OCI-M2 (cell line): ENCODE results near the gene VPS35L.

Experiments
- DNase-seq: peaks from one replicate; lab custom pipeline; 2025; ENCODE audit not compliant: unreplicated experiment; lab: John Stamatoyannopoulos, UW

The VPS35L gene

GRCh38 chr16:19691161-19691711 is 135.7 kb downstream of the VPS35L start:
- DNase-seq = no peak

GRCh38 chr16:19694989-19695388 is 139.5 kb downstream of the VPS35L start:
- DNase-seq = no peak

GRCh38 chr16:19696328-19696727 is 140.8 kb downstream of the VPS35L start:
- DNase-seq = no peak

GRCh38 chr16:19696961-19697360 is 141.5 kb downstream of the VPS35L start:
- DNase-seq = no peak

DNA sequence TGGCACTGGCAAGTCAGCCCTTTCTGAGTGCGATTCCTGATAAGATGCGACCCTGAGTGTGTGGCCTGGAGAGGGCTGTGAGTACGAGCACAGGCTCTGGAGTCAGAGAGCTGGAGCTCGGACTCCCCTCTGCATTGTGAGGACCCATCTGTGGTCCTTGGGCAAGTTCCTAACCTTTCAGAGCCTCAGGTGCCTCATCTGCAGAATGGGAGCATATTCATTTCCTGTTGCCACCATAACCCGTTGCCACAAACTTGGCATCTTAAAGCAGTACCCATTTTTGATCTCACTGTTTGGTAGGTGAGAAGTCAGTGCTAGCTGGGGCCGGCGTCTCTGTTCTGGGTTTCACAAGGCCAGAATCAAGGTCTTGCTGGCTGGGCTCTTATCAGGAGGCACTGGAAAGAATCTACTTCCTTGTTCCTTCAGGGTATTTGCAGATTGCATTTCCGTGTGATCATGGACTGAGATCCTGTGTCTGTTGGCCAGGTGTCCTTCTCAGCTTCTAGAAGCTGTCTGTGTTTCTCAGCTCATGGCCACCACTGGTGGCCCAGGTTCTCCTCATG is 142.3 kb downstream of the VPS35L start:
- no peak for DNase-seq

DNA sequence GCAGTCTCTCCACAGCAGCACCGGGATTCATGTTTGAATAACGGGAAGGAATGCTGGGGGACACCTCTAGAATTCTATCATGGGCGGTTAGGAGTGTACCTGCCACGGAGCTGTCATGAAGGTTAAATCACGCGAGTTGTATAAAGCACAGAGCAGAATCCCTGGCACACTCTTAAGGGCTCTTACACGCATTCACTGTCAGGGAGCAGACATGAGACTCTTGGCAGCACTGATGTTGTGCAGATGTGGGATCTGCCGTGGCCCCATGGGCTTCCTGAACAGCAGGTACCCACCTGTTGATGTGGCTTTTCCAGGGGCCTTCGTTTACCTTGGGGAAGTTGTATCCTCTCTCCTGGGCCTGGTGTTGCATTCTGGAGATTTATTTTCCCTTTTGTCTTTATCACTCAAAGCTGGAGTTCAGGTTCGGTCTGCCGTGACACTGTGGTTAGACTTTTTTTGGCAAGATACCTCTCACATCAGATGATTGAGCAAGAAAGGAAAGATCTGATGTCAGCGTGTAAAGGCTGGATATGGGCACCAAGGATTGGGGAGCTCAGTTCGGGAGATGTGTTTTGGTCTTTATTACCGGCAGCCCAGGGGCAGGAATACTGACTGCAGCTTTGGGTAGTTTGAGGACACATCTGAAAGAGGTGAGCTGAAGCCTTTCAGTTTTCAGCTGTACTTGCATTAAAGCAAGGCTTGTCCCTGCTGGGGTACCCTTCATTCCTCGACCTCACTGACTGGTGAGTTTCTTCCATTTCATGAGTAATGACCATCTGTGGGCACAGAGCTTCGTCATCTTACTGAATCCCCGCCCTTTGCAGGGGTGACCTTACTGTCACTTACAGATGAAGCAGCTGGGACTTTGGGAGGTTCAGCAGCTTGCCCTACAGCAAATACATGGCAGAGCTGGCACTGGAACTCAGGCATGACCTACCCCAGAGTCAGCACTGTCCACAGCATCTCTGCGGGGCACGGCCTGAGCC is 143.3 kb downstream of the VPS35L start:
- no peak for DNase-seq

DNA sequence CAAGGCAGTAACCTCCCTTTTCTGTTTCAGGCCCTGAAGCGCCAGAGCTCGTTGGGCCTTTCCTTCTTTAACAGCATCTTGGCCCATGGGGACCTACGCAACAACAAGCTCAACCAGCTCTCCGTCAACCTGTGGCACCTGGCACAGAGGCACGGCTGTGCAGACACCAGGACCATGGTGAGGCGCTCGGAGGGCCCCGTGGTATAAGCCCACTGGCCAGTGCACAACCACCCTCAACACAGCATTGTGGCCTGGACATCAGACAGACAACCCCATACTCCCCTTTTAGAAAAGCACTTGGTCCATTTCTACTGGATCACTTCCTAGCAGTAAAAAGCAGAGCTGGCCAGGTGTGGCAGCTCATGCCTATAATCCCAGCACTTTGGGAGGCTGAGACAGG is 144.0 kb downstream of the VPS35L start:
- DNase-seq = no peak

DNA sequence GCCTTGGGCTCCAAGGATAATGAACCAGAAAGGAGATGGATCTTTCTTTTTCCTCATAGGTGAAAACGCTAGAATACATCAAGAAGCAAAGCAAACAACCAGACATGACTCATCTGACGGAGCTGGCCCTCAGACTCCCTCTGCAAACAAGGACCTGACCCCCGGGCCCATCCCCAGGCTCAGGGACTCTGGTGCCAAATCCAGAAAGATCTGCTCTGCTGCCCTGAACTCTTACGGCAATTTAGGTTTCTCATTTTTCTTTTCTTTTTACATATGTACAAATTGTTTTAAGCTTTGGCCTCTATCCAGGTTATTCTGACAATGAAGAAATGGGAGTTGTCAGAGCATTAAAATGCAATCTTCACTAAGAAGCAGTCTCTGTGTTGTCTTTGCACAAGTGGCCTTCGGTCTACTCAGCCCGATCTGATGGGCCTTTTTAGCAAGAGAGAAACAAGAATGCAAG is 144.8 kb downstream of the VPS35L start:
- DNase-seq = no peak

GRCh38 chr16:19701091-19701490 is 145.6 kb downstream of the VPS35L start:
- no peak for DNase-seq

DNA sequence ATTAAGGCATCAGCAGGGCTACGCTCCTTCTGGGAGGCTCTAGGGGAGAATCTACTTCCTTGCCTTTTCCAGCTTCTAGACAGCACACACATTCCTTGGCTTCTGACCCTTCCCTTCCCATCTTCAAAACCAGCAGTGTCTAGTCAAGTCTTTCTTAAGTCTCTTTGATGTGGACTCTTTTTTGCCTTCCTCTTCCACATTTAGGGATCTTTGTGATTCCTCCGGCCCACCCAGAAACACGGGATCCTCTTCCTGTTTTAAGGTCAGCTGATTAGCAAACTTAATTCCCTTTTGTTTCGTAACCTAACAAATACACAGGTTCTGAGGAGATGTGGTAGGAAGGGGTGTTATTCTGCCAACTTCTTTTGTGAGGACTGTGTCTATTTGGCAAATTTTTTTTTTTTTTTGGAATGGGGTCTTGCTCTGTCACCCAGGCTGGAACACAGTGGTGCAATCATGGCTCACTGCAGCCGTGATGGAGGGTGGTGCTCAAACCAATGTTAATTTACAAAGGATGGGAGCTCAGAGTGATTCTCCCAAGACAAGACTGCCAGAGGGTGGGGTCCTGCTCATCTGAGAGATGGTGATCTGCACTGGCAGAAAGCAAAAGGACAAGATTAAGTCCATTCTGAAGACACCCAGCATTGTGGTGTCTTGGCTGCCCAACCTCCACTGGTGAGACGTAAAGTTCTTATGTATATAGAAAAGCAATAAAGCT is 147.8 kb downstream of the VPS35L start:
- no peak for DNase-seq

DNA sequence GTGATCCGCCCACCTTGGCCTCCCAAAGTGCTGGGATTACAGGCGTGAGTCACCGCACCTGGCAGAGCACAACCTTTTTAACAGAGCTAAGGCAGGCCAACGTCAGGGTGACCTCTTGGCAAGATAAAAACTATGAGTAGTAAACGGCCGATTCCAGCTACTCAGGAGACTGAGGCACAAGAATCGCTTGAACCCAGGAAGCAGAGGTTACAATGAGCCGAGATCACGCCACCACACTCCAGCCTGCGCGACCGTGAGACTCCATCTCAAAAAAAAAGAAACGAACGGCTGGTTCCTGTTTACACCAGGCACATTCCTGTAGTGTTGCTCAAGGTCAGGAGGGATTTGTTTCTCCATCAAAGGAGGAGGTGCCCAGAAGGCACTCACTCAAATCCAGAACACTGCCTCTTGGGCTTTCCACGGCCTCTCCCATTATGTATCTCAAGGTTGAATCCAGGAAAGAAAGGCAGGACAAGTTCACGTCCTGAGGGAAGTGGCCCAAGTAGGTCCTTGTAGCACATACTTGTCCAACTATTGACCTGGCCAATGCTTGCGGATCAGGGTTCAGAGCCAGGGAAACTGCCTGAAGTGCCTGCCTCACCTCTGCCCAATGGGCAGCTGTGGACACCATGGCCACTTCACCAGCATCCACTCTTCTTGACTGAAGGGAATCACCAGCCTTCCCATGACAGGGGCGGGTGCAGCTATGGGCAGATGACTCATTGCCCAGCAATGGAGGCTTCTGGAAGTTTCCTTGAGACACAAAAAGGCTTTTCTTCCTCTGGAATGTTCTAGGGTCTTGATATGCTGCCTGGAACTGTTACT is 149.0 kb downstream of the VPS35L start:
- DNase-seq = no peak

- no peak for DNase-seq
Observed at GRCh38 chr16:19705146-19705501, 149.6 kb downstream of the VPS35L start.

GRCh38 chr16:19705843-19706242 is 150.3 kb downstream of the VPS35L start:
- no peak for DNase-seq

- no peak for DNase-seq
Observed at GRCh38 chr16:19706846-19707245, 151.3 kb downstream of the VPS35L start.

DNA sequence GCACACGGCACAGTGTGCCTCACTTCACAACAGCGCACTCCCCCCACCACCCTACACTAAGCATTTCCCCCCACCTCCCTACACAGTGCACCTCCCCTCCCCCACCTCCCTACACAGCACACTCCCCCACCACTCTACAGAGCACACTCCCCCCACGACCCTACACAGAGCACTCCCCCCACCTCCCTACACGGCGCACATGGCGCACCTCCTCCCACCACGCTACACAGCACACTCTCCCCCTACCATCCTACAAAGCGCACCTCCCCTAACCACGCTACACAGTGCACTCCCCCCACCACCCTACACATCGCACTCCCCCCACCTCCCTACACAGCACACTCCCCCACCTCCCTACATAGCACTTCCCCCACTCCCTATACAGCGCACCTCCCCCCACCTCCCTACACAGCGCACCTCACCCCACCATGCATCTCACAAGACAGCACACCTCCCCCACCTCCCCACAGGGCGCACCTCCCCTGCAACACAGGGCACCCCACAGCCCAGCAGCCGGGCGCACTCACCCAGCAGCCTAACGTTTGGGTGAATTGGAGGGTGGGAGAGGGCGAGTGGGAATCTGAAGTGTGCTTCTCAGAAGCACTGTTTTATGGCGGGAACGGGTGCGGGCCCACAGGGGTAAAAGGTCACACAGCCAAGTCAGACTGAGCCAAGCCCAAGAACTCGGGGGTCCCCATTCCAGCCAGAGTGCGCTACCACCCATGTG is 152.2 kb downstream of the VPS35L start:
- no peak for DNase-seq

DNA sequence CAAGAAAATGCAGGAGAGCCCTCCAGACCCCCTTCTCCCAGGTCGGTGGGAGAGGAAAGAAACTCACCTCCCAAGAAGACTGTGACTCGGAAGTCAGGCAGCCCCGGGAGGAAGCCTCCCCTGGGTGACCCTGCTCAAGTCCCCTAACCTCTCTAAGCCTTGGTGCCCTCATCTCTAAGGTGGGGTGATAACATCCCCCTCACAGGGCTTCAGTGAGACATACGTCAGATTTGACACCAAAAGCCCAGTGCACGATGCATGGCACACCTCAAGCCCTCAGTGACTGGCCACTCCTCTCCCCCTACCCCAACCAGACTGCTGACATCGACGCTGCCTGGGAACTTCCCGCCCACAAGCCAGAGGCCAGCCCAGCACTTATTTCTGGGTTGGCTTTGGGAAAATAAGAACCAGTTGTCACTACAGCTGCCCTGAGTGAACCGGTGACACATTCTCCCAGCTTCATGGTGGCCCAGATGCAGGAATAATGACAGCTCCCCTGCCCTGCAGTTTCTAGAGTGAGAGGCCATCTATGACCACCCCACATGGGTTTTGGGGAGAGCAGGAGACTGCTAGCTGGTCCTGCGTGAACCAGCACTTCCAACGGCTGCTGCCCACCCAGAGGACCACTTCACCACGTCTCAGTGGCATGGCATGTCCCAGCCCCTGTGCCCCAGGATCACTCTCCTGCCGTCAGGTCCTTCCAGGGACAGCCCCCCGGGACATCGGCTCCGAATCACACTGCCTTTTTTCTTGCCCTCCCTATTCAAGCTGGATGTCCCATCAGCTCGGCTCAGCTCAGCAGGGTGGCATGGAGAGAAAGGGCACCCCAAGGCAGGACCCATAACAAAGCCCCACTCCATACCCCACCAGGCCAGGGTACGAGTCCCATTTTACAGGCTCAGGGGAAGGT is 153.0 kb downstream of the VPS35L start:
- DNase-seq = no peak

DNA sequence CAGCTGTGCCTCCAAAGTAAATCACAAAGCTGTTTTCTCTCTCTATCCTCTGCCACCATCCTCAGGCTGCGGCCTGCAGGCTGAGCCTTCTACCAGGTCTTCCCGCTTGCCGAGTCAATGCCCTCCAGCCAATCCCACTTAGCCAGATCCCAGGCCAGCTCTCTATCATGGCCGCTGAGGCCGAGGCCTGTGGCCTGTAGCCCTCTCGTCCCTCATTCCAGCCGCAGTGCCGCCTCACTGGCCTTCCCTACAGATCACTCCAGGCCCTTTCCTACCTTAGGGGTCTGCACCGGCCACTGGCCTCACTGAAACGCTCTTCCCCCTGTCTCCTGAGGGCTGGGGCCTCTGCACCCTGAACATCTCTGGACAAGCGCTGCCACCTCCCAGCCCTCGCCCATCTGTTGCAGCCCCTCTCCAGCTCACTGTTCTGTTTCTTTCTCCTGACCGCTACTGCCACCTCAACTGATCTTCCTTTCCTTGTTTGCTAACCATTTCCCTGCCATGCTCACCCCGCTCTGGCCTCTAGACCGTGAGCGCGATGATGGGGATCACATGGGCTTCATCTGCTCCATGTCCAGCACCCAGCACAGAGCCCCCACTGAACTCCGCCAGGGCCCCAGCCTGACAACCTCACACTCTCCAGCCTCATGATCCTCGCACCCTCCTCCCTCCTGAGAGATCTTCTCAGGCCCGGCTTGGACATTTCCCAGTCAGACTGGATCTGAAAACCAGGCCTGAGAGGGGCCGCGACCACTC is 154.1 kb downstream of the VPS35L start:
- DNase-seq = no peak

DNA sequence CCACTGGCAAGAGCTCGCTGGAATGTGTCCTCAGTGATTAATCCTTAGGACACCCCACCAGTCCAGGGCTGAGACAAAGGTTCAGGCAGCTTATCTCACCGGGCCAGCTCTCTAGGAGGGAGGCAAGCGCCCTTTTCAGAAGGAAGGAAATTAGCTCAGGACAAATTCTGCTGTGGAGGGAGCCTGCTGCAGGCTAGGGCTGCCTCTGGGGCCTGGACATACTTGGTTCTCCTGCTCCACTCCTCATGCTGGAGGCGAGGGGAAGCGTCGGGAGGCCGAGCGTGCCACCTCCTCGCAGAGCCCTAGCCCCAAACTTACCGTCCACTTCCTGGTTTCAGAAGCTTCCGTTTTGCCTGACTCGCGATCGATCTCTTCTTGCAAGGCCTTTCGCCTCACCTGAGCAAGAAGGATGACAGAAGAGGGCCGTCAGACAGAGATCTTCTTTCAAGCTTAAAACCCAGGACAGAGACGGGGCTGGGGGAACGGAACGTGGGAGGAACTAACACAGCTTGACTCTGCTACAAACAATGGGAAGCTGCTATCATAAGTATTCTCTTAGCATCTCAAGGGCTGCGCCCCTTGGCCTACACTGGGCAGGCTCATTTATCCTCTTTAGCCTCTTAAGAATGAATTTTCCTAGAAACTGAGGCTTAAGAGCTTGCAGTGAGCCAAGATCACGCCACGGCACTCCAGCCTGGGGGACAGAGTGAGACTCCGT is 154.8 kb downstream of the VPS35L start:
- no peak for DNase-seq
